Measurements from ENCODE around the gene ALDH3B2. TPM values are rescaled to one million over a fixed set of nuclear protein-coding genes. Genes with fewer than 3 reads are reported as not detected.
A peak's percentile ranks its signal among the peaks of the same experiment; 100 is the strongest.

The ALDH3B2 gene
- total and polyA plus RNA-seq, 8 donors = 0.89 to 23.5 TPM; not detected in 6

DNA sequence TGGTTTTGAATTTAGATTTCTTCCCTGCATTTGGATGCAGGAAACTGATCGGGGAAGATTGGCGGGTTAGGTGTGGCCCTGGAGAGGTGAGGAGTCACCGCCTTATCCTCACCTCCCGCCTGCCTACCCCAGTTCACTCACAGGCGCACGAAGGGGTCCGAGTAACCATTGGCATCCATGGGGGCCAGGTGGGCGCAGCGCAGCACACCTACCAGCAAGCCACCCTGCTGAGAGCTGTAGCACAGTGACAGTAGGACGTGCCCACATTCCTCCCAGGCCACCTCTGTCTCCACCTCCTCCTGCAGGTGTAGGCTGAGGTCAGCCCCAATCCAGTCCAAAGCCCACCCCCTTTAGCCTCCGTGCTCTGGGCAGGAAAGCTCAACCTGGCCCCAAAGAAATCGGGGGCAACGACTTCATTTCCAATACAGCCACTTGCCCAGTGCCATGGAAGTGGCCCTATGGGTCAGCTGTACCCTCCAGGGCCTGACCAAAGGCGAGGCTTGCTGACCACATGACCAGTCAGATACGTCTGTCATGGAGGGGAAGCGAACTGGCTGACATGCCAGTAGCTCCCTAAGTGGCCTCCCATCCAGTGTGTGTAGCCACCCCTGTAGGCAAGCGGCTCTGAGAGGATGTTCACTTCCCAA is 61.0 kb downstream of the ALDH3B2 start:
- peak overlapping the region; percentile 45 to 85 (median 73) for H3K27ac ChIP-seq
- H3K9me3 ChIP-seq = no peaks in the 10 kb centered on the region
- peaks cover 0 to 32% (median 5%) of the 10 kb centered on the region in 3 donors for H3K27me3 ChIP-seq
- H3K36me3 ChIP-seq = peaks cover 36 to 51% (median 47%) of the 10 kb centered on the region in 4 donors
- peak in 1 of 2 donors; percentile 7 for DNase-seq
- peak overlapping the region in 3 of 4 donors; percentile 38 to 42 (median 39) for H3K4me3 ChIP-seq
- intact Hi-C loops (cut with DNase I; ENCODE audit: low total_unique reads) = no loop called here
- H3K4me1 ChIP-seq = peaks cover 16 to 35% (median 24%) of the 10 kb centered on the region in 4 donors
- 74 to 87% (median 82%) methylated on average over 16 to 17 of the region's 17 CpGs for WGBS, 5 donors
- no peak for TF ChIP-seq EP300 (IDR thresholded peaks at IDR 0.05)
- TF ChIP-seq, protein P1, sequence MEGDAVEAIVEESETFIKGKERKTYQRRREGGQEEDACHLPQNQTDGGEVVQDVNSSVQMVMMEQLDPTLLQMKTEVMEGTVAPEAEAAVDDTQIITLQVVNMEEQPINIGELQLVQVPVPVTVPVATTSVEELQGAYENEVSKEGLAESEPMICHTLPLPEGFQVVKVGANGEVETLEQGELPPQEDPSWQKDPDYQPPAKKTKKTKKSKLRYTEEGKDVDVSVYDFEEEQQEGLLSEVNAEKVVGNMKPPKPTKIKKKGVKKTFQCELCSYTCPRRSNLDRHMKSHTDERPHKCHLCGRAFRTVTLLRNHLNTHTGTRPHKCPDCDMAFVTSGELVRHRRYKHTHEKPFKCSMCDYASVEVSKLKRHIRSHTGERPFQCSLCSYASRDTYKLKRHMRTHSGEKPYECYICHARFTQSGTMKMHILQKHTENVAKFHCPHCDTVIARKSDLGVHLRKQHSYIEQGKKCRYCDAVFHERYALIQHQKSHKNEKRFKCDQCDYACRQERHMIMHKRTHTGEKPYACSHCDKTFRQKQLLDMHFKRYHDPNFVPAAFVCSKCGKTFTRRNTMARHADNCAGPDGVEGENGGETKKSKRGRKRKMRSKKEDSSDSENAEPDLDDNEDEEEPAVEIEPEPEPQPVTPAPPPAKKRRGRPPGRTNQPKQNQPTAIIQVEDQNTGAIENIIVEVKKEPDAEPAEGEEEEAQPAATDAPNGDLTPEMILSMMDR (IDR thresholded peaks at IDR 0.05) = no peak
- TF ChIP-seq POLR2A (IDR thresholded peaks at IDR 0.05) = no peak
- TF ChIP-seq POLR2AphosphoS5 (IDR thresholded peaks at IDR 0.05) = no peak

DNA sequence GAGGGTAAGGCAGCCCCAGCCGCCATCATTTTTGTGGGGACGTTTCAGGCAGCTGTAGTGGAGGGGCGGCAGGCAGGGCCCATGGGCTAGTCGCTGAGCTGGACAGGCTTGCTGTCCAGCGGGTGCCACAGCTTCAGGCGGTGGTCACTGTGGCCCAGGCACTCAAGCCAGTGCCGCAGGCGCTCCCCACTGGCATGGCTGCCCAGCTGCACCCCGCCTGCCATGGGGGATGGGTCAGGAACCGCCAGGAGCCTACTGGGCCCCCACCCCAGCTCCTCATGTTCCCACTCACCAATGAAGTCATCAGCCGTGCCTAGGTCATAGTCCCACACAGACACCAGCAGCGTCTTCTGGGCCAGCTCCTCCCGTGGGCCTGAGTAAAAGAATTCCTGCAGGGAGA is 61.7 kb downstream of the ALDH3B2 start:
- intact Hi-C loops (cut with DNase I; ENCODE audit: low total_unique reads) = no loop called here
- H3K36me3 ChIP-seq = peaks cover 39 to 53% (median 47%) of the 10 kb centered on the region in 4 donors
- 88 to 96% (median 91%) methylated on average over 12 to 13 of the region's 13 CpGs for WGBS, 5 donors

More for the DNA sequence above, 61.7 kb downstream of the ALDH3B2 start:
- H3K27me3 ChIP-seq = peaks cover 0 to 32% (median 5%) of the 10 kb centered on the region in 3 donors
- H3K4me3 ChIP-seq = no peak overlapping the region
- no peaks in the 10 kb centered on the region for H3K9me3 ChIP-seq
- peaks cover 20 to 41% (median 31%) of the 10 kb centered on the region in 4 donors for H3K4me1 ChIP-seq
- no peak for DNase-seq
- H3K27ac ChIP-seq = peak overlapping the region in 1 of 5 donors; percentile 82
- TF ChIP-seq POLR2A (IDR thresholded peaks at IDR 0.05) (no peak), POLR2AphosphoS5 (IDR thresholded peaks at IDR 0.05) (no peak), EP300 (IDR thresholded peaks at IDR 0.05) (no peak)
- TF ChIP-seq, protein P1 (IDR thresholded peaks at IDR 0.05) = no peak

Small RNA genes within 50 kb of the gene (small RNA-seq; reads per million reads assigned to genes)
- gene RPL37P2 = 0 reads per million in 4 donors

Other genes starting within 250 kb of the ALDH3B2 start
- 100 to 1,000 TPM in 2 of 5 donors, 10 to 100 TPM in 3; 29.7 to 434 (median 82.3) TPM for gene RPS6KB2, start 246.1 kb downstream of the ALDH3B2 start, total RNA-seq
- gene RPS6KB2, start 246.1 kb downstream of the ALDH3B2 start, polyA plus RNA-seq = 10 to 100 TPM; 49.3 to 74.1 (median 68.9) TPM
- 10 to 100 TPM in 1 of 5 donors, 1 to 10 TPM in 2, not detected in 2; 1.7 to 15.2 (median 3.5) TPM for gene PTPRCAP, start 236.9 kb downstream of the ALDH3B2 start, total RNA-seq
- gene PTPRCAP, start 236.9 kb downstream of the ALDH3B2 start, polyA plus RNA-seq = 10 to 100 TPM in 2 of 3 donors, 1 to 10 TPM in 1; 4.5 to 25.3 (median 20.2) TPM
- 100 to 1,000 TPM in 2 of 5 donors, 10 to 100 TPM in 3; 48.3 to 160 (median 82.2) TPM for gene CORO1B, start 231.1 kb downstream of the ALDH3B2 start, total RNA-seq
- gene CORO1B, start 231.1 kb downstream of the ALDH3B2 start, polyA plus RNA-seq = 100 to 1,000 TPM in 2 of 3 donors, 10 to 100 TPM in 1; 84.4 to 125 (median 104) TPM
- not detected for gene GPR152, start 221.9 kb downstream of the ALDH3B2 start, total RNA-seq
- gene GPR152, start 221.9 kb downstream of the ALDH3B2 start, polyA plus RNA-seq = not detected
- under 1 TPM in 3 of 5 donors, not detected in 2; 0.43 to 0.73 (median 0.45) TPM for gene CABP4, start 219.3 kb downstream of the ALDH3B2 start, total RNA-seq
- gene CABP4, start 219.3 kb downstream of the ALDH3B2 start, polyA plus RNA-seq = 1 to 10 TPM in 2 of 3 donors, under 1 TPM in 1; 0.50 to 1.7 (median 1.7) TPM
- 100 to 1,000 TPM in 3 of 5 donors, 10 to 100 TPM in 2; 57.6 to 392 (median 174) TPM for gene TMEM134, start 205.4 kb downstream of the ALDH3B2 start, total RNA-seq
- 100 to 1,000 TPM; 118 to 130 (median 126) TPM for gene TMEM134, start 205.4 kb downstream of the ALDH3B2 start, polyA plus RNA-seq
- 100 to 1,000 TPM in 1 of 5 donors, 10 to 100 TPM in 4; 36.4 to 140 (median 60.7) TPM for gene AIP, start 191.6 kb downstream of the ALDH3B2 start, total RNA-seq
- 10 to 100 TPM; 75.5 to 86.6 (median 84.2) TPM for gene AIP, start 191.6 kb downstream of the ALDH3B2 start, polyA plus RNA-seq
- gene PITPNM1, start 169.3 kb downstream of the ALDH3B2 start, total RNA-seq = 100 to 1,000 TPM in 1 of 5 donors, 10 to 100 TPM in 4; 12.3 to 133 (median 42.4) TPM
- 10 to 100 TPM; 15.9 to 18.9 (median 17.3) TPM for gene PITPNM1, start 169.3 kb downstream of the ALDH3B2 start, polyA plus RNA-seq
- gene CDK2AP2, start 166.5 kb downstream of the ALDH3B2 start, total RNA-seq = 10 to 100 TPM in 4 of 5 donors, 1 to 10 TPM in 1; 8.3 to 68.3 (median 52.7) TPM
- 10 to 100 TPM; 60.9 to 95.9 (median 74.7) TPM for gene CDK2AP2, start 166.5 kb downstream of the ALDH3B2 start, polyA plus RNA-seq
- not detected for gene CABP2, start 151.2 kb downstream of the ALDH3B2 start, total RNA-seq
- not detected for gene CABP2, start 151.2 kb downstream of the ALDH3B2 start, polyA plus RNA-seq
- 100 to 1,000 TPM; 393 to 726 (median 523) TPM for gene GSTP1, start 90.8 kb downstream of the ALDH3B2 start, total RNA-seq
- 1,000 to 10,000 TPM in 2 of 3 donors, 100 to 1,000 TPM in 1; 670 to 2,840 (median 1,703) TPM for gene GSTP1, start 90.8 kb downstream of the ALDH3B2 start, polyA plus RNA-seq
- 100 to 1,000 TPM; 186 to 806 (median 497) TPM for gene NDUFV1, start 67.7 kb downstream of the ALDH3B2 start, total RNA-seq
- gene NDUFV1, start 67.7 kb downstream of the ALDH3B2 start, polyA plus RNA-seq = 100 to 1,000 TPM; 148 to 193 (median 181) TPM
- 100 to 1,000 TPM in 1 of 5 donors, 1 to 10 TPM in 2, not detected in 2; 4.6 to 333 (median 8.8) TPM for gene NUDT8, start 44.7 kb downstream of the ALDH3B2 start, total RNA-seq
- gene NUDT8, start 44.7 kb downstream of the ALDH3B2 start, polyA plus RNA-seq = 10 to 100 TPM; 15.0 to 41.0 (median 19.5) TPM
- not detected for gene TBX10, start 34.9 kb downstream of the ALDH3B2 start, total RNA-seq
- not detected for gene TBX10, start 34.9 kb downstream of the ALDH3B2 start, polyA plus RNA-seq
- gene ACY3, start 23.9 kb downstream of the ALDH3B2 start, total RNA-seq = 10 to 100 TPM in 1 of 5 donors, 1 to 10 TPM in 2, under 1 TPM in 1, not detected in 1; 0.45 to 17.1 (median 1.1) TPM
- 1 to 10 TPM; 7.5 to 9.1 (median 8.7) TPM for gene ACY3, start 23.9 kb downstream of the ALDH3B2 start, polyA plus RNA-seq

Measured in stomach (tissue), 9 donors.